GM12872 (cell line): Measurements from ENCODE around the gene RNF25.

Source experiments
- TF ChIP-seq, protein P1 (sequence below): IDR thresholded peaks from 3 replicates; pipeline ENCODE4 v1.5.1; 2011; ENCODE audit warnings: low read depth, mild to moderate bottlenecking, low read length, moderate library complexity; ENCODE audit not compliant: insufficient read depth

Gene RNF25

DNA sequence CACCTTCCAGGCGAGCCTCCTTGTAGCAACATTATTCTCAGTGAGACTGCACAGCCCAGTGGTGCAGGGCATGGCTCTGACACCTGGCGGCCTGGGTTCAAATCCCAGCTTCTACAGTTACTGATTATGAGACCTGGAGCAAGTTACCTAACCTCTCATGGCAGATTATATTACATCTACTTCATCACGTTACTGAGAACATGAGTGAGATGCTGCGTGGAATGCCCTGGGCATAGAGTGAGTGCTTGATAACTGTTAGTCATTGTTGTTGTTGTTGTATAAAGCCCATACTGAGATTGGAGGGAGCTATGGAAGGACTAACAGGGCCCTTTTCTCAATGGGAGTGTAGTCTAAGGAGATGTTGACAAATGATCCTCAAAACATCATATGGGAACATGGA lies 45.4 kb downstream of the RNF25 start:
- TF ChIP-seq, protein P1, sequence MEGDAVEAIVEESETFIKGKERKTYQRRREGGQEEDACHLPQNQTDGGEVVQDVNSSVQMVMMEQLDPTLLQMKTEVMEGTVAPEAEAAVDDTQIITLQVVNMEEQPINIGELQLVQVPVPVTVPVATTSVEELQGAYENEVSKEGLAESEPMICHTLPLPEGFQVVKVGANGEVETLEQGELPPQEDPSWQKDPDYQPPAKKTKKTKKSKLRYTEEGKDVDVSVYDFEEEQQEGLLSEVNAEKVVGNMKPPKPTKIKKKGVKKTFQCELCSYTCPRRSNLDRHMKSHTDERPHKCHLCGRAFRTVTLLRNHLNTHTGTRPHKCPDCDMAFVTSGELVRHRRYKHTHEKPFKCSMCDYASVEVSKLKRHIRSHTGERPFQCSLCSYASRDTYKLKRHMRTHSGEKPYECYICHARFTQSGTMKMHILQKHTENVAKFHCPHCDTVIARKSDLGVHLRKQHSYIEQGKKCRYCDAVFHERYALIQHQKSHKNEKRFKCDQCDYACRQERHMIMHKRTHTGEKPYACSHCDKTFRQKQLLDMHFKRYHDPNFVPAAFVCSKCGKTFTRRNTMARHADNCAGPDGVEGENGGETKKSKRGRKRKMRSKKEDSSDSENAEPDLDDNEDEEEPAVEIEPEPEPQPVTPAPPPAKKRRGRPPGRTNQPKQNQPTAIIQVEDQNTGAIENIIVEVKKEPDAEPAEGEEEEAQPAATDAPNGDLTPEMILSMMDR: no peak

DNA sequence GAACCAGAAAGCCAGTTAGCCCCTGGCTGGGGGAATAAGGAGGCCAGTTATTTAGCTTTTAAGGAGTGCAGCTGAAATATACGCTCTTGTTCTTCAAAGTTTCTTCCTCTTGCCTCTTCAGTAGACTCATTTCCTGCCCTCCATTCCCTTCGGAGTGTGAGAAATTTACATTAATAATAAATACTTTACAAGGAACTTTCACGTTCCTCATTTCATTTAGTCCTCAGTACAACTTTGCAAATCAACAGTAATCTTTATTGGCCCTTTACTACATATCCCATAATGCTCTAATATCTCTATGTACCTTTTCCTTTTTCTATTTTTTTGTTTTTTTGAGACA lies 48.5 kb downstream of the RNF25 start:
- TF ChIP-seq, protein P1: no peak

DNA sequence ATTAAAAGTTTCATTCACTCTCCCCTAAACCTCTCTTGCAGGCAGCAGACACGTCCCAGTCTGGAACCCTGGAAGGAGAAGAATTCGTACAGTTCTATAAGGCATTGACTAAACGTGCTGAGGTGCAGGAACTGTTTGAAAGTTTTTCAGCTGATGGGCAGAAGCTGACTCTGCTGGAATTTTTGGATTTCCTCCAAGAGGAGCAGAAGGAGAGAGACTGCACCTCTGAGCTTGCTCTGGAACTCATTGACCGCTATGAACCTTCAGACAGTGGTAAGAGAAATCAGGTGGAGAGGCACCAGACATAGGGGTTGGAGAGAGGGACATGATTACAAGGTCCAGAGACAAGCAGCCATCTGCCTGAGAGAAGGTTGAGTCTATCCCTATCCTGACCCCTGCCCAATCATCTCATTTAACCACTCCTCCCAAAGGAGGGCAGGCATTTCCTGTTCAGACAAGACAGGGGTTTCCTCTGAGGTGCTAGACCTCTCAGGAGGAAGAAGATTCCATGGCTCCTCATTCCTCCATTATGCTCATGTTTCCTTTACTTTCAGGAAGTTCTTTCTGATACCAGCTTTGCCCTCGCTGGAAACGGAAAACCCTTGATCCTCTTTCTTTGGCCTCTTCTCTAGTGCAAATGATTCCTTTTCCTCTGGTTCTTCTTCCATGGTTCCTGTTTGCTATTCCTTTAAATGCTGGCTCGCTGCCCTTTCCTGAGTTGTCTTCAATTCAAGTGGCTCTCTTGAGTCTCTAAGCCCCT lies 49.0 kb downstream of the RNF25 start:
- TF ChIP-seq, protein P1: no peak

DNA sequence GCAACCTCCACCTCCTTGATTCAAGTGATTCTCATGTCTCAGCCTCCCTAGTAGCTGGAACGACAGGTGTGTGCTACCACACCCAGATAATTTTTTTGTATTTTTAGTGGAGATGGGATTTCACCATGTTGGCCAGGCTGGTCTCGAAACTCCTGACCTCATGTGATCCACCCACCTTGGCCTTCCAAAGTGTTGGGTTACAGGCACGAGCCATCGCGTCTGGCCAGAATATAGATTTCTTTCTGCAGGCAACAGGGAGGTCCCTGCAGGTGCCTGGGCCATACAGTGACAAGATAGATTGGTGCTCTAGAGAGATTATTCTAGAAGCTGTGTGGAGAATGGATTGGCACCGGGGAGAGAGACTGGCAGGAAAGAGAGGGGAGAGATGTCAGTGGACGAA lies 50.8 kb downstream of the RNF25 start:
- TF ChIP-seq, protein P1: no peak

DNA sequence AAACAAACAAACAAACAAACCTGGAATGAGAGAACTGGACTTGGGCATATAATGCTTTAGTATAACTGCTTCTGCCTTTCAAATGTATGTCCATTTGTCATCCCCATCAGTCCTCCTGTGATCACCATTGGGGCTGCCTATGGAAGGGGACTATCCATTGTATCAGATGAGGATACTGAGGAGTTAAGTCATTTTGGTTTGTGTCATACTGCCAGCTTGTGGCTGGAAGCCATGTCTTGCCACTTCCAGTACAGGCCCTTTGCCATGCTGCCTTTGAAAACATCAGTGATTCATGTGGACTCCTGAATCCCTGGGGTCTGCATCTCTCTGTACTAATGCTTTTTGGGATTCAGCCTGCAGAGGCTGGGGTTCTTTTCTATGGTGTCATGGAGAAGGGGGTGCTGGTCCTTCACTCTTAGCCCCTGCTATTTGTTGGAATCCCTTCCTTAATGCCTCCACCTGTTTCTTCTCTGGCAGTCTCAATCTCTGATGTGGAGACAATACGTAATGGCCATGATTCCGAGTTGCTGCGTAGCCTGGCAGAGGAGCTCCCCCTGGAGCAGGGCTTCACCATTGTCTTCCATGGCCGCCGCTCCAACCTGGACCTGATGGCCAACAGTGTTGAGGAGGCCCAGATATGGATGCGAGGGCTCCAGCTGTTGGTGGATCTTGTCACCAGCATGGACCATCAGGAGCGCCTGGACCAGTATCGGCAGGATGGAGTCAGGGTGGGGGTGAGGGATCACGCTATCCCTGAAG lies 53.5 kb downstream of the RNF25 start:
- TF ChIP-seq, protein P1: peak; percentile 30; the same call in 2 of the 3 replicates

DNA sequence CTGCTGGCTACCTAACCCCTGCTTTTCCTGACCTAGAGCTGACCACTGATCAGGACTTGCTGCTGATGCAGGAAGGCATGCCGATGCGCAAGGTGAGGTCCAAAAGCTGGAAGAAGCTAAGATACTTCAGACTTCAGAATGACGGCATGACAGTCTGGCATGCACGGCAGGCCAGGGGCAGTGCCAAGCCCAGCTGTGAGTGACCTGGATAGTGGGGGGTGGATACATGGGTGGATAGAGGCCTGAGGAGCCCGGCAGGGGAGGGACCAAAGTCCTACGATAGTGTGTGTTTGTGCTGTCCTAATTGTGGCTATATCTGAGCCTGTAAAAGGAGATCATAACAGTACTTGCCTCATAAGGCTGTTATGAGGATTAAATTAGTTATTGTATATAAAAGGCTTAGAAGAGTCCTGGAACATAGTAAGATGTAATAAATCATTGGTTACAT lies 55.9 kb downstream of the RNF25 start:
- TF ChIP-seq, protein P1: no peak
